Osteoblast (primary cell): ENCODE data around the gene GDA. TPM values are rescaled to one million over a fixed set of nuclear protein-coding genes. Genes with fewer than 3 reads are reported as not detected.

ENCODE experiments used
- DNase-seq: peaks from one replicate; pipeline ENCODE4 v3.0.0; 2011; ENCODE audit warnings: low spot score, mixed read lengths; ENCODE audit not compliant: insufficient read length; ENCODE audit errors: missing footprints
- H2AFZ ChIP-seq: 2 replicates; pipeline ENCODE4 v1.6.0; 2011; ENCODE audit warnings: mild to moderate bottlenecking, low read length
- H3K27ac ChIP-seq: 2 replicates; pipeline ENCODE4 v1.5.1; 2011; ENCODE audit warnings: mild to moderate bottlenecking, low read depth, low read length, moderate library complexity
- H3K27me3 ChIP-seq: 2 replicates; pipeline ENCODE4 v1.6.0; 2012; ENCODE audit warnings: mild to moderate bottlenecking, control low read depth, inconsistent platforms, low read length, moderate library complexity; ENCODE audit not compliant: insufficient read depth
- H3K36me3 ChIP-seq: 2 replicates; pipeline ENCODE4 v1.5.1; 2011; ENCODE audit warnings: mild to moderate bottlenecking, low read length, control low read depth, moderate library complexity; ENCODE audit not compliant: insufficient read depth
- H3K4me1 ChIP-seq: 2 replicates; pipeline ENCODE4 v1.5.1; 2011; ENCODE audit warnings: mild to moderate bottlenecking, low read length, control low read depth, moderate library complexity; ENCODE audit not compliant: insufficient read depth
- H3K4me2 ChIP-seq: 2 replicates; pipeline ENCODE4 v1.6.0; 2011; ENCODE audit warnings: mild to moderate bottlenecking, low read length; ENCODE audit not compliant: insufficient read depth
- H3K4me3 ChIP-seq: fragments of 200-600 bp; sonication (generic); 3 replicates; pipeline ENCODE4 v1.5.1; 2012; ENCODE audit warnings: mild to moderate bottlenecking, low read length, inconsistent platforms; ENCODE audit not compliant: insufficient read depth
- H3K79me2 ChIP-seq: 2 replicates; pipeline ENCODE4 v1.6.0; 2012; ENCODE audit warnings: mild to moderate bottlenecking, low read length, control low read depth, inconsistent platforms; ENCODE audit not compliant: insufficient read depth
- H3K9me3 ChIP-seq: 2 replicates; pipeline ENCODE4 v1.5.1; 2011; ENCODE audit warnings: low read depth, low read length, control low read depth
- H4K20me1 ChIP-seq: 2 replicates; pipeline ENCODE4 v1.6.0; 2012; ENCODE audit warnings: mild to moderate bottlenecking, low read length, control low read depth; ENCODE audit not compliant: insufficient read depth
- small RNA-seq: library from RNA; depleted of rRNA; stranded (forward); fragments of <200 nt; gene quantifications from one replicate; pipeline ENCODE3, GENCODE V24; 2012
- total RNA-seq: library from RNA; depleted of rRNA; stranded (reverse); fragments of >200 nt; gene quantifications from 2 replicates; pipeline ENCODE4 v1.2.3, GENCODE V29; 2012
- TF ChIP-seq, protein P1 (sequence below): IDR thresholded peaks from 2 replicates; pipeline ENCODE4 v1.5.1; 2011; ENCODE audit warnings: mild to moderate bottlenecking, low read depth, low read length, moderate library complexity; ENCODE audit errors: extremely low read depth

Gene GDA
- total RNA-seq, 1 donor: not detected

GRCh38 chr9:72300873-72301272 lies 151.6 kb downstream of the GDA start:
- no peak for DNase-seq
- Histone ChIP-seq H3K4me1 (no peaks in the 10 kb centered on the region), H3K4me3 (no peak overlapping the region), H2AFZ (no peak overlapping the region), H3K27ac (no peak overlapping the region), H3K36me3 (no peaks in the 10 kb centered on the region), H3K9me3 (no peaks in the 10 kb centered on the region), H3K79me2 (no peaks in the 10 kb centered on the region), H4K20me1 (no peaks in the 10 kb centered on the region), H3K4me2 (no peak overlapping the region), H3K27me3 (no peaks in the 10 kb centered on the region)
- TF ChIP-seq, protein P1, sequence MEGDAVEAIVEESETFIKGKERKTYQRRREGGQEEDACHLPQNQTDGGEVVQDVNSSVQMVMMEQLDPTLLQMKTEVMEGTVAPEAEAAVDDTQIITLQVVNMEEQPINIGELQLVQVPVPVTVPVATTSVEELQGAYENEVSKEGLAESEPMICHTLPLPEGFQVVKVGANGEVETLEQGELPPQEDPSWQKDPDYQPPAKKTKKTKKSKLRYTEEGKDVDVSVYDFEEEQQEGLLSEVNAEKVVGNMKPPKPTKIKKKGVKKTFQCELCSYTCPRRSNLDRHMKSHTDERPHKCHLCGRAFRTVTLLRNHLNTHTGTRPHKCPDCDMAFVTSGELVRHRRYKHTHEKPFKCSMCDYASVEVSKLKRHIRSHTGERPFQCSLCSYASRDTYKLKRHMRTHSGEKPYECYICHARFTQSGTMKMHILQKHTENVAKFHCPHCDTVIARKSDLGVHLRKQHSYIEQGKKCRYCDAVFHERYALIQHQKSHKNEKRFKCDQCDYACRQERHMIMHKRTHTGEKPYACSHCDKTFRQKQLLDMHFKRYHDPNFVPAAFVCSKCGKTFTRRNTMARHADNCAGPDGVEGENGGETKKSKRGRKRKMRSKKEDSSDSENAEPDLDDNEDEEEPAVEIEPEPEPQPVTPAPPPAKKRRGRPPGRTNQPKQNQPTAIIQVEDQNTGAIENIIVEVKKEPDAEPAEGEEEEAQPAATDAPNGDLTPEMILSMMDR: no peak

Small RNA genes within 50 kb of the gene (small RNA-seq; reads per million reads assigned to genes)
- gene RNA5SP285: not detected

Other genes starting within 250 kb of the GDA start
- 21.4 and 21.8 TPM in 2 replicates for gene ABHD17B, start 238.2 kb upstream of the GDA start, total RNA-seq
- 11.2 and 12.1 TPM in 2 replicates for gene C9orf85, start 237.8 kb upstream of the GDA start, total RNA-seq
- not detected in 2 replicates for gene C9orf57, start 88.8 kb upstream of the GDA start, total RNA-seq
- 153 and 164 TPM in 2 replicates for gene ZFAND5, start 215.8 kb downstream of the GDA start, total RNA-seq